LoVo (cell line): ENCODE measurements around the gene LSP1.
"Not testable (repeated sequence)": the region's sequence is repeated elsewhere in the genome, so short reads cannot be mapped to it uniquely, and the experiment has no call there.

Experiments used
- DNase-seq: peaks from one replicate; pipeline ENCODE4 v3.0.0-alpha.2; 2016; ENCODE audit warnings: low spot score

The LSP1 gene

GRCh38 chr11:1852877-1853276 lies at the start of gene LSP1:
TSS of gene LSP1 (plus strand) at chr11:1853084. CDS start at chr11:1853145, 61 bp downstream.
- no peak for DNase-seq

GRCh38 chr11:1803246-1803645 lies 49.6 kb upstream of the LSP1 start:
- DNase-seq: no peak

GRCh38 chr11:1803835-1804519 lies 48.9 kb upstream of the LSP1 start:
- not testable (repeated sequence) for DNase-seq

- no peak for DNase-seq
Observed at GRCh38 chr11:1805525-1805924, 47.4 kb upstream of the LSP1 start.

- DNase-seq: no peak
Observed at GRCh38 chr11:1807264-1807995, 45.5 kb upstream of the LSP1 start.

- no peak for DNase-seq
Observed at GRCh38 chr11:1810761-1811160, 42.1 kb upstream of the LSP1 start.

- no peak for DNase-seq
Observed at GRCh38 chr11:1812274-1812673, 40.6 kb upstream of the LSP1 start.

GRCh38 chr11:1812801-1813200 lies 40.1 kb upstream of the LSP1 start:
- DNase-seq: no peak

GRCh38 chr11:1813356-1813755 lies 39.5 kb upstream of the LSP1 start:
- not testable (repeated sequence) for DNase-seq

GRCh38 chr11:1814691-1815090 lies 38.2 kb upstream of the LSP1 start:
- DNase-seq: no peak

GRCh38 chr11:1815311-1815710 lies 37.6 kb upstream of the LSP1 start:
- no peak for DNase-seq

- DNase-seq: no peak
Observed at GRCh38 chr11:1815751-1816150, 37.1 kb upstream of the LSP1 start.

GRCh38 chr11:1817000-1817399 lies 35.9 kb upstream of the LSP1 start:
- no peak for DNase-seq

GRCh38 chr11:1817511-1817910 lies 35.4 kb upstream of the LSP1 start:
- no peak for DNase-seq

GRCh38 chr11:1819074-1819473 lies 33.8 kb upstream of the LSP1 start:
- DNase-seq: no peak

- no peak for DNase-seq
Observed at GRCh38 chr11:1820463-1821325, 32.2 kb upstream of the LSP1 start.

GRCh38 chr11:1821562-1821961 lies 31.3 kb upstream of the LSP1 start:
- DNase-seq: no peak

- DNase-seq: no peak
Observed at GRCh38 chr11:1822648-1823375, 30.1 kb upstream of the LSP1 start.

- no peak for DNase-seq
Observed at GRCh38 chr11:1823376-1824220, 29.3 kb upstream of the LSP1 start.

GRCh38 chr11:1824221-1825038 lies 28.5 kb upstream of the LSP1 start:
- DNase-seq: no peak
